ENCODE results near the gene SATL1.
"Not testable (repeated sequence)": the region's sequence is repeated elsewhere in the genome, so short reads cannot be mapped to it uniquely, and the experiment has no call there.

SATL1 gene

GRCh38 chrX:85107407-85107806 is 136.2 kb downstream of the SATL1 start:
- Histone ChIP-seq H3K4me2 (ENCODE audit: low read depth, low read length) (no peak overlapping the region), H3K9ac (ENCODE audit: low read length) (no peak overlapping the region), H3K27ac (ENCODE audit: low read length) (no peak overlapping the region), H3K4me3 (ENCODE audit: low read length) (no peak overlapping the region), H3K79me2 (ENCODE audit: low read length) (no peaks in the 10 kb centered on the region), H3K36me3 (replicated peaks; ENCODE audit: insufficient read depth, low read length) (no peaks in the 10 kb centered on the region), H3K27me3 (replicated peaks; ENCODE audit: insufficient read depth, low read length) (no peaks in the 10 kb centered on the region), H3K4me1 (ENCODE audit: low read length) (no peaks in the 10 kb centered on the region), H4K20me1 (ENCODE audit: insufficient read depth, low read length) (no peaks in the 10 kb centered on the region), H3K9me3 (replicated peaks; ENCODE audit: insufficient read depth, low read length) (no peaks in the 10 kb centered on the region), H3F3A (ENCODE audit: insufficient read depth, low read length) (no peaks in the 10 kb centered on the region), H3K9me2 (replicated peaks; ENCODE audit: insufficient read depth, low read length) (no peaks in the 10 kb centered on the region), H2AFZ (ENCODE audit: low read length) (no peak overlapping the region)
- DNase-seq: no peak
- TF ChIP-seq, protein P1, sequence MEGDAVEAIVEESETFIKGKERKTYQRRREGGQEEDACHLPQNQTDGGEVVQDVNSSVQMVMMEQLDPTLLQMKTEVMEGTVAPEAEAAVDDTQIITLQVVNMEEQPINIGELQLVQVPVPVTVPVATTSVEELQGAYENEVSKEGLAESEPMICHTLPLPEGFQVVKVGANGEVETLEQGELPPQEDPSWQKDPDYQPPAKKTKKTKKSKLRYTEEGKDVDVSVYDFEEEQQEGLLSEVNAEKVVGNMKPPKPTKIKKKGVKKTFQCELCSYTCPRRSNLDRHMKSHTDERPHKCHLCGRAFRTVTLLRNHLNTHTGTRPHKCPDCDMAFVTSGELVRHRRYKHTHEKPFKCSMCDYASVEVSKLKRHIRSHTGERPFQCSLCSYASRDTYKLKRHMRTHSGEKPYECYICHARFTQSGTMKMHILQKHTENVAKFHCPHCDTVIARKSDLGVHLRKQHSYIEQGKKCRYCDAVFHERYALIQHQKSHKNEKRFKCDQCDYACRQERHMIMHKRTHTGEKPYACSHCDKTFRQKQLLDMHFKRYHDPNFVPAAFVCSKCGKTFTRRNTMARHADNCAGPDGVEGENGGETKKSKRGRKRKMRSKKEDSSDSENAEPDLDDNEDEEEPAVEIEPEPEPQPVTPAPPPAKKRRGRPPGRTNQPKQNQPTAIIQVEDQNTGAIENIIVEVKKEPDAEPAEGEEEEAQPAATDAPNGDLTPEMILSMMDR (IDR thresholded peaks at IDR 0.05; ENCODE audit: low read length): no peak
- no peak for TF ChIP-seq EZH2 (optimal IDR thresholded peaks at IDR 0.05; ENCODE audit: low read depth, low read length)
- TF ChIP-seq EZH2phosphoT487 (IDR thresholded peaks at IDR 0.05; ENCODE audit: low read length): no peak

GRCh38 chrX:85089321-85089840 is 154.2 kb downstream of the SATL1 start:
- no peak overlapping the region for H3K9ac ChIP-seq (ENCODE audit: low read length)
- H3K4me3 ChIP-seq (ENCODE audit: low read length): no peak overlapping the region
- no peak overlapping the region for H3K27ac ChIP-seq (ENCODE audit: low read length)
- no peaks in the 10 kb centered on the region for H3K27me3 ChIP-seq (replicated peaks; ENCODE audit: insufficient read depth, low read length)
- H2AFZ ChIP-seq (ENCODE audit: low read length): no peak overlapping the region
- TF ChIP-seq, protein P1 (IDR thresholded peaks at IDR 0.05; ENCODE audit: low read length): no peak
- TF ChIP-seq EZH2phosphoT487 (IDR thresholded peaks at IDR 0.05; ENCODE audit: low read length): no peak
- TF ChIP-seq EZH2 (optimal IDR thresholded peaks at IDR 0.05; ENCODE audit: low read depth, low read length): no peak
- H3K9me2 ChIP-seq (replicated peaks; ENCODE audit: insufficient read depth, low read length): no peaks in the 10 kb centered on the region
- no peaks in the 10 kb centered on the region for H3K4me1 ChIP-seq (ENCODE audit: low read length)
- no peak for DNase-seq
- H3K36me3 ChIP-seq (replicated peaks; ENCODE audit: insufficient read depth, low read length): no peaks in the 10 kb centered on the region
- H3K4me2 ChIP-seq (ENCODE audit: low read depth, low read length): no peak overlapping the region
- no peaks in the 10 kb centered on the region for H3F3A ChIP-seq (ENCODE audit: insufficient read depth, low read length)
- H3K9me3 ChIP-seq (replicated peaks; ENCODE audit: insufficient read depth, low read length): no peaks in the 10 kb centered on the region
- H3K79me2 ChIP-seq (ENCODE audit: low read length): no peaks in the 10 kb centered on the region
- H4K20me1 ChIP-seq (ENCODE audit: insufficient read depth, low read length): no peaks in the 10 kb centered on the region

DNA sequence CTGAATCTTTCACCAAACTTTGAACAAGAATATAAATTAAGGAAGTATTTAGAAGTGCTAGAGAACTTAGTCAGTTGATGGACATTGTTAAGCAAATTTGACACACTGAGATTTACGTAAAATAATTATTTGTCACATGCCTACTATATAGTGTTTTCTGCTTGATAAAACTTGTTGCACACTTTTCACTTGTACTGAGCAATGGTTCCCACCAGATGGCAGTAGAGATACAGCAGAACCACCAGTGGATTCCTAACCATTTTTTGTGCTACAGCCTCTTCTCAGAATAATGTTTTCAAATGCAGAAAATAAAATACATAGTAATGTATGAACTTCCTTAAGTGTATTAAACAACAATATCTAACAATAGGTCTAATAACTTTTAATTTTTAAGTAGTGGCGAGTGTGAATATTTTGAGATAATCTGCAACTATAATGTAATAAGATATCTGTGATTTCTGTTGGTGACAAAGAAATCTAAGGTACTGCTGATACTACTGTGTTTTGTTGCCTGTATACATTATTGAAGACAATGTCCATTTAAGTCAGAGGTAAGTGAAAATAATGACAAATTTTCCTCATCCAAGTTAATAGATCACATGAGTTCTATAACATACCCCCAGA is 158.7 kb downstream of the SATL1 start:
- no peaks in the 10 kb centered on the region for H3K79me2 ChIP-seq (ENCODE audit: low read length)
- H3K27ac ChIP-seq (ENCODE audit: low read length): no peak overlapping the region
- no peaks in the 10 kb centered on the region for H3K27me3 ChIP-seq (replicated peaks; ENCODE audit: insufficient read depth, low read length)
- H3K4me2 ChIP-seq (ENCODE audit: low read depth, low read length): no peak overlapping the region
- H3K9me2 ChIP-seq (replicated peaks; ENCODE audit: insufficient read depth, low read length): no peaks in the 10 kb centered on the region
- H3K9ac ChIP-seq (ENCODE audit: low read length): no peak overlapping the region
- TF ChIP-seq EZH2phosphoT487 (IDR thresholded peaks at IDR 0.05; ENCODE audit: low read length): no peak
- TF ChIP-seq, protein P1 (IDR thresholded peaks at IDR 0.05; ENCODE audit: low read length): peak; percentile 76
- no peak for TF ChIP-seq EZH2 (optimal IDR thresholded peaks at IDR 0.05; ENCODE audit: low read depth, low read length)
- no peaks in the 10 kb centered on the region for H3K36me3 ChIP-seq (replicated peaks; ENCODE audit: insufficient read depth, low read length)
- DNase-seq: peak; percentile 8
- no peak overlapping the region for H3K4me3 ChIP-seq (ENCODE audit: low read length)
- no peaks in the 10 kb centered on the region for H3K9me3 ChIP-seq (replicated peaks; ENCODE audit: insufficient read depth, low read length)
- H2AFZ ChIP-seq (ENCODE audit: low read length): no peak overlapping the region
- H3K4me1 ChIP-seq (ENCODE audit: low read length): no peaks in the 10 kb centered on the region
- no peaks in the 10 kb centered on the region for H3F3A ChIP-seq (ENCODE audit: insufficient read depth, low read length)
- H4K20me1 ChIP-seq (ENCODE audit: insufficient read depth, low read length): no peaks in the 10 kb centered on the region

- not testable (repeated sequence) for H3K27me3 ChIP-seq (replicated peaks; ENCODE audit: insufficient read depth, low read length); H3K9me2 ChIP-seq (replicated peaks; ENCODE audit: insufficient read depth, low read length)
These were observed 166.3 kb downstream of the SATL1 start for GRCh38 chrX:85077247-85077646.

More at GRCh38 chrX:85077247-85077646, 166.3 kb downstream of the SATL1 start:
- not testable (repeated sequence) for H3K9ac ChIP-seq (ENCODE audit: low read length); H3F3A ChIP-seq (ENCODE audit: insufficient read depth, low read length); H3K79me2 ChIP-seq (ENCODE audit: low read length); H3K4me2 ChIP-seq (ENCODE audit: low read depth, low read length); H4K20me1 ChIP-seq (ENCODE audit: insufficient read depth, low read length); H3K9me3 ChIP-seq (replicated peaks; ENCODE audit: insufficient read depth, low read length); H3K36me3 ChIP-seq (replicated peaks; ENCODE audit: insufficient read depth, low read length); H3K4me3 ChIP-seq (ENCODE audit: low read length); H2AFZ ChIP-seq (ENCODE audit: low read length); H3K4me1 ChIP-seq (ENCODE audit: low read length); H3K27ac ChIP-seq (ENCODE audit: low read length); DNase-seq
